ENCODE data around the gene BTF3L4.

BTF3L4 gene

GRCh38 chr1:52122384-52122783 lies 66.3 kb downstream of the BTF3L4 start:
- FAIRE-seq: no peak
- DNase-seq (ENCODE audit: low spot score): no peak

DNA sequence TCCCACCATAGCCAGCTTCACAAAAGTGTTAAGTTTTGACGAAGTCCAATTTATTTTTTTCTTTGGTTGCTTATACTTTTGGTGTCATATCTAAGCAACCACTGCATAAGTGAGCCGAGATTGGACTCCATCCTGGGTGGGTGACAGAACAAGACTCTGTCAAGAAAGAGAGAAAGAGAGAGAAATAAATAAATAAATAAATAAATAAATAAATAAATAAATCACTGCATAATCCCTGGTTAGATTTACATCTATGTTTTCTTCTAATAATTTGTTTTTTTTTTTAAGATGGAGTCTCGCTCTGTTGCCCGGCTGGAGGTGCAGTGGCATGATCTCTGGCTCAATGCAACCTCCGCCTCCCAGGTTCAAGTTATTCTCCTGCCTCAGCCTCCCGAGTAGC lies 67.5 kb downstream of the BTF3L4 start:
- no peak for DNase-seq (ENCODE audit: low spot score)
- FAIRE-seq: no peak

DNA sequence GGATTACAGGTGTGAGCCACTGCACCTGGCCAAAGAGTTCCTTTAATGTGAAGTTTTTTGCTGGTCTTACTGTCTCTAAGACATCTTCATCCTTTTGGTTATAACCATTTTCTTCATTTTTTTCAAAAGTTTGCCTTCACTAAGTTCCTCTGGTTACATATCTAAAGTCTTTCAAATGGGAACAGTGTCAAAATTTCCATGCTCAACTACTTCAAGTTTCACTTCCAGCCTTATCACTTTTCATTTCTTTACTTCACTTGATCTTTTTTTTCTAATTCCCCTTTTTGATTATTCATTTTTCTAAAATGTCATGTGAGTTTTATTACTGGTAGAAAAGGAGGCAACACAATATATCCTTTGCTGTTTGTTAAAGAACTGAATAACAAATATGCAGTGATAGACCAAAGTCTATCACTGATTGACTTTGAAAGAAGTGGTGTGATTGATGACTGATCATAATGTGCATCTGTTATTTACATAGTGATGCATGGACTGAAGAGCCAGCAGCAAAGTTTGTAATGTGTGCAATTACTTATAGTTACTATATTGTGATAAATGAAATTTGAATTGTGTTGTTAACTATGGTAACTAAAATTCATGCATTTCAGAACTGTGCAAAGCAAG lies 69.8 kb downstream of the BTF3L4 start:
- no peak for FAIRE-seq

GRCh38 chr1:52127181-52128180 lies 71.4 kb downstream of the BTF3L4 start:
- no peak for FAIRE-seq
- DNase-seq (ENCODE audit: low spot score): peak; percentile 58

More for the DNA sequence above, 69.8 kb downstream of the BTF3L4 start:
- no peak for DNase-seq (ENCODE audit: low spot score)

DNA sequence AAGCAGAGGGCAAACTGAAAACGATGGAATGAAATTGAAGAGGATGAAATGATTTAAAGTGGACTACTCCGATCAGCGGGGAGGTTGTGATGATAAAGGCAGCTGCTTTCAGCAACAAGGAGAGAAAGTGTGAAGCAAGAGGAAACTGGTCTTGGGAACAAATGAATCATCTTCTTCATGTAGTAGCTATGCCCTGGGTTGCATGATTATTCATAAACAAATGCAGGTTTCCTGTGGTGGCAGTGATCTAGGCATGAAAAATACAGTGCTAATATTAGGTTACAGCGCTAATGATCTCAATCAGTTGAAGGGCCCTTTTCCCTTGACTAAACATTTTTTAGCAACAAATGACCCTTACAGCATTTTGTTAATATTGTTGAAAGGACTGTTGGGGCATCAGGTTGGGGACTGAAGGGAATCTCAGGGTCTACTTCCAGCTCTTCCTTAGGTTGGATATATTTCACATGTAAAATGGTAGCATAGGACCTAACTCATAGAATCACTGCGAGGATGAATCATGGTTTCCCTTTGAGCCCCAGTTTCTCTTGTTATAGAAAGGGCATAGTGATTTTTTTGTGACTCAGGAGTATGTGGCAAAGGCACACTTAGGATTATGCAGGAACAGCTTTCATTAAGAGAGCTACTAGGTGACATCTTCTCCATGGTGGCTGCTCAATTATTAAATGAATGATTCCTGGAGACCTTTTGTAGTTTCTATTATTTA lies 83.9 kb downstream of the BTF3L4 start:
- DNase-seq (ENCODE audit: low spot score): peak; percentile 37
- FAIRE-seq: no peak

Data from urothelium cell line (cell line).